ENCODE measurements around the gene OVCA2.

OVCA2 gene

GRCh38 chr17:2089021-2089422 lies 47.2 kb downstream of the OVCA2 start:
- H3K27ac ChIP-seq, result no peak overlapping the region
- no peak for TF ChIP-seq ZFX (IDR thresholded peaks at IDR 0.05)
- TF ChIP-seq CTCF (conservative IDR thresholded peaks at IDR 0.05), result no peak

GRCh38 chr17:2090210-2090641 lies 48.4 kb downstream of the OVCA2 start:
- no peak overlapping the region for H3K27ac ChIP-seq
- TF ChIP-seq ZFX (IDR thresholded peaks at IDR 0.05) (no peak), CTCF (conservative IDR thresholded peaks at IDR 0.05) (no peak)

GRCh38 chr17:2090804-2091534 lies 49.1 kb downstream of the OVCA2 start:
- H3K27ac ChIP-seq, result no peak overlapping the region
- no peak for TF ChIP-seq ZFX (IDR thresholded peaks at IDR 0.05)
- no peak; the same call in 1 of the 2 replicates for TF ChIP-seq CTCF (conservative IDR thresholded peaks at IDR 0.05)

- no peak for TF ChIP-seq ZFX (IDR thresholded peaks at IDR 0.05)
- no peak for TF ChIP-seq CTCF (conservative IDR thresholded peaks at IDR 0.05)
- no peak overlapping the region for H3K27ac ChIP-seq
Observed at GRCh38 chr17:2092253-2092652, 50.4 kb downstream of the OVCA2 start.

All from C4-2B (cell line).